ENCODE data around the gene SLC17A6.

SLC17A6 gene

GRCh38 chr11:22337596-22338485, at the start of gene SLC17A6:
SLC17A6 (plus strand) TSS chr11:22338381; CDS start chr11:22338534, 153 bp downstream.
- DNase-seq (ENCODE audit: low read depth): no peak

- no peak for DNase-seq (ENCODE audit: low read depth)
These were observed 35.8 kb upstream of the SLC17A6 start for GRCh38 chr11:22302368-22302767.

- no peak for DNase-seq (ENCODE audit: low read depth)
These were observed 33.7 kb upstream of the SLC17A6 start for GRCh38 chr11:22304337-22304961.

GRCh38 chr11:22317656-22318055, 20.5 kb upstream of the SLC17A6 start:
- no peak for DNase-seq (ENCODE audit: low read depth)

- DNase-seq (ENCODE audit: low read depth): no peak
These were observed 6.4 kb upstream of the SLC17A6 start for GRCh38 chr11:22331771-22332170.

- DNase-seq (ENCODE audit: low read depth): no peak
These were observed 1.6 kb upstream of the SLC17A6 start for GRCh38 chr11:22336587-22336986.

GRCh38 chr11:22339611-22340010, 1.4 kb downstream of the SLC17A6 start:
- no peak for DNase-seq (ENCODE audit: low read depth)

- no peak for DNase-seq (ENCODE audit: low read depth)
These were observed 2.1 kb downstream of the SLC17A6 start for GRCh38 chr11:22340235-22340634.

- DNase-seq (ENCODE audit: low read depth): no peak
These were observed 2.8 kb downstream of the SLC17A6 start for GRCh38 chr11:22340701-22341587.

GRCh38 chr11:22341588-22341931, 3.4 kb downstream of the SLC17A6 start:
- DNase-seq (ENCODE audit: low read depth): no peak

- no peak for DNase-seq (ENCODE audit: low read depth)
These were observed 4.2 kb downstream of the SLC17A6 start for GRCh38 chr11:22342211-22343031.

- DNase-seq (ENCODE audit: low read depth): no peak
These were observed 4.8 kb downstream of the SLC17A6 start for GRCh38 chr11:22343032-22343324.

GRCh38 chr11:22343371-22344032, 5.3 kb downstream of the SLC17A6 start:
- no peak for DNase-seq (ENCODE audit: low read depth)

GRCh38 chr11:22344081-22344480, 5.9 kb downstream of the SLC17A6 start:
- no peak for DNase-seq (ENCODE audit: low read depth)

- no peak for DNase-seq (ENCODE audit: low read depth)
These were observed 8.1 kb downstream of the SLC17A6 start for GRCh38 chr11:22346282-22346681.

- DNase-seq (ENCODE audit: low read depth): no peak
These were observed 9.8 kb downstream of the SLC17A6 start for GRCh38 chr11:22347857-22348487.

- no peak for DNase-seq (ENCODE audit: low read depth)
These were observed 11.3 kb downstream of the SLC17A6 start for GRCh38 chr11:22349491-22349890.

GRCh38 chr11:22359295-22359694, 21.1 kb downstream of the SLC17A6 start:
- DNase-seq (ENCODE audit: low read depth): no peak

GRCh38 chr11:22371160-22371559, 33.0 kb downstream of the SLC17A6 start:
- DNase-seq (ENCODE audit: low read depth): no peak

- DNase-seq (ENCODE audit: low read depth): no peak
These were observed 48.9 kb downstream of the SLC17A6 start for GRCh38 chr11:22387126-22387525.
